SK-N-MC (cell line): ENCODE data around the gene ASB2.

Experiments used
- EZH2 ChIP-seq: fragments of 200-600 bp; sonication (generic); IDR thresholded peaks from one replicate; pipeline ENCODE4 v1.6.1; 2017; ENCODE audit warnings: antibody characterized with exemption
- FOXP2 ChIP-seq: optimal IDR thresholded peaks from 2 replicates; pipeline ENCODE3; 2011; ENCODE audit warnings: mild to moderate bottlenecking, moderate library complexity; ENCODE audit not compliant: insufficient read depth; ENCODE audit errors: extremely low read length, control extremely low read depth
- POLR2AphosphoS5 ChIP-seq: IDR thresholded peaks from 2 replicates; pipeline ENCODE4 v1.6.1; 2012; ENCODE audit warnings: mild to moderate bottlenecking, low read depth, low read length, borderline replicate concordance

- TF ChIP-seq EZH2 (no peak), POLR2AphosphoS5 (no peak), FOXP2 (no peak)
Observed at GRCh38 chr14:94018308-94018707, 41.9 kb upstream of the ASB2 start.
